ENCODE data around the gene KCNK6. TPM values are rescaled to one million over a fixed set of nuclear protein-coding genes. Genes with fewer than 3 reads are reported as not detected.
A peak's percentile ranks its signal among the peaks of the same experiment; 100 is the strongest.

KCNK6 gene
- total and polyA plus RNA-seq, 4 donors = 3.0 to 10.8 (median 8.5) TPM

GRCh38 chr19:38359242-38360021 is 39.8 kb downstream of the KCNK6 start:
- ATAC-seq (ENCODE audit: insufficient read depth, low FRiP score) (no peak), DNase-seq (no peak)
- TF ChIP-seq CTCF (IDR thresholded peaks at IDR 0.05; ENCODE audit: control extremely low read depth, extremely low read depth) = no peak
- peaks cover 0 to 12% (median 0%) of the 10 kb centered on the region in 5 donors for H3K4me1 ChIP-seq (ENCODE audit: control insufficient read depth in 5 of 5, insufficient read depth in 5 of 5, low read length in 5 of 5)
- no peak overlapping the region for H3K4me3 ChIP-seq
- WGBS, 2 donors = 49 to 58% methylated on average over 17 to 18 of the region's 18 CpGs
- H3K27ac ChIP-seq (ENCODE audit: low read depth in 1 of 2, low read length in 1 of 2) = no peak overlapping the region
- no peak overlapping the region for H3K9ac ChIP-seq (ENCODE audit: insufficient read depth in 1 of 2, low read length in 2 of 2)
- H3K36me3 ChIP-seq (ENCODE audit: control insufficient read depth in 4 of 4, insufficient read depth in 4 of 4, low read length in 4 of 4) = no peaks in the 10 kb centered on the region
- peaks cover 0 to 32% (median 16%) of the 10 kb centered on the region in 3 donors for H3K27me3 ChIP-seq (ENCODE audit: control insufficient read depth in 3 of 3, insufficient read depth in 3 of 3, low read length in 2 of 3)
- no peaks in the 10 kb centered on the region for H3K9me3 ChIP-seq (ENCODE audit: control insufficient read depth in 4 of 4, insufficient read depth in 3 of 4, low read length in 3 of 4)

- no peak for TF ChIP-seq CTCF (IDR thresholded peaks at IDR 0.05; ENCODE audit: control extremely low read depth, extremely low read depth)
- Histone ChIP-seq H3K4me1 (ENCODE audit: control insufficient read depth in 5 of 5, insufficient read depth in 5 of 5, low read length in 5 of 5) (peaks cover 0 to 12% (median 0%) of the 10 kb centered on the region in 5 donors), H3K9me3 (ENCODE audit: control insufficient read depth in 4 of 4, insufficient read depth in 3 of 4, low read length in 3 of 4) (no peaks in the 10 kb centered on the region), H3K27ac (ENCODE audit: low read depth in 1 of 2, low read length in 1 of 2) (no peak overlapping the region), H3K4me3 (no peak overlapping the region), H3K27me3 (ENCODE audit: control insufficient read depth in 3 of 3, insufficient read depth in 3 of 3, low read length in 2 of 3) (peaks cover 0 to 32% (median 16%) of the 10 kb centered on the region in 3 donors), H3K36me3 (ENCODE audit: control insufficient read depth in 4 of 4, insufficient read depth in 4 of 4, low read length in 4 of 4) (no peaks in the 10 kb centered on the region), H3K9ac (ENCODE audit: insufficient read depth in 1 of 2, low read length in 2 of 2) (no peak overlapping the region)
- DNase-seq (no peak), ATAC-seq (ENCODE audit: insufficient read depth, low FRiP score) (no peak)
- 80 to 91% methylated on average over 9 of the region's 9 CpGs for WGBS, 2 donors
These were observed 40.7 kb downstream of the KCNK6 start for GRCh38 chr19:38360351-38360750.

GRCh38 chr19:38360839-38361631 is 41.4 kb downstream of the KCNK6 start:
- Histone ChIP-seq H3K27me3 (ENCODE audit: control insufficient read depth in 3 of 3, insufficient read depth in 3 of 3, low read length in 2 of 3) (peaks cover 0 to 32% (median 12%) of the 10 kb centered on the region in 3 donors), H3K27ac (ENCODE audit: low read depth in 1 of 2, low read length in 1 of 2) (no peak overlapping the region), H3K4me1 (ENCODE audit: control insufficient read depth in 5 of 5, insufficient read depth in 5 of 5, low read length in 5 of 5) (peaks cover 0 to 12% (median 0%) of the 10 kb centered on the region in 5 donors), H3K36me3 (ENCODE audit: control insufficient read depth in 4 of 4, insufficient read depth in 4 of 4, low read length in 4 of 4) (no peaks in the 10 kb centered on the region), H3K9ac (ENCODE audit: insufficient read depth in 1 of 2, low read length in 2 of 2) (no peak overlapping the region), H3K4me3 (peak overlapping the region; percentile 33), H3K9me3 (ENCODE audit: control insufficient read depth in 4 of 4, insufficient read depth in 3 of 4, low read length in 3 of 4) (no peaks in the 10 kb centered on the region)
- 19% methylated on average over 23 of the region's 23 CpGs for WGBS, 2 donors
- TF ChIP-seq CTCF (IDR thresholded peaks at IDR 0.05; ENCODE audit: control extremely low read depth, extremely low read depth) = no peak
- no peak for DNase-seq
- ATAC-seq (ENCODE audit: insufficient read depth, low FRiP score) = no peak

Data from lung (tissue), 12 donors.